ENCODE results near the gene SFMBT2.
"Not testable (repeated sequence)": the region's sequence is repeated elsewhere in the genome, so short reads cannot be mapped to it uniquely, and the experiment has no call there.

SFMBT2 gene

GRCh38 chr10:7302930-7303557 lies 107.8 kb downstream of the SFMBT2 start:
- DNase-seq (ENCODE audit: low read depth) = no peak
- TF ChIP-seq CTCF (IDR thresholded peaks at IDR 0.05; ENCODE audit: low read length, missing control alignments) = no peak
- H3K4me3 ChIP-seq (replicated peaks; ENCODE audit: low read depth, low read length) = no peak overlapping the region

GRCh38 chr10:7302392-7302906 lies 108.4 kb downstream of the SFMBT2 start:
- no peak for DNase-seq (ENCODE audit: low read depth)

GRCh38 chr10:7301006-7301778 lies 109.6 kb downstream of the SFMBT2 start:
- peak; percentile 12 for DNase-seq (ENCODE audit: low read depth)
- H3K4me3 ChIP-seq (replicated peaks; ENCODE audit: low read depth, low read length) = no peak overlapping the region
- peak; percentile 35 for TF ChIP-seq CTCF (IDR thresholded peaks at IDR 0.05; ENCODE audit: low read length, missing control alignments)

More at GRCh38 chr10:7302392-7302906, 108.4 kb downstream of the SFMBT2 start:
- no peak for TF ChIP-seq CTCF (IDR thresholded peaks at IDR 0.05; ENCODE audit: low read length, missing control alignments)
- no peak overlapping the region for H3K4me3 ChIP-seq (replicated peaks; ENCODE audit: low read depth, low read length)

- no peak for TF ChIP-seq CTCF (IDR thresholded peaks at IDR 0.05; ENCODE audit: low read length, missing control alignments)
- no peak overlapping the region for H3K4me3 ChIP-seq (replicated peaks; ENCODE audit: low read depth, low read length)
- DNase-seq (ENCODE audit: low read depth) = peak; percentile 23
These were observed 110.4 kb downstream of the SFMBT2 start for GRCh38 chr10:7300384-7300971.

- not testable (repeated sequence) for H3K4me3 ChIP-seq (replicated peaks; ENCODE audit: low read depth, low read length); DNase-seq (ENCODE audit: low read depth)
These were observed 111.1 kb downstream of the SFMBT2 start for GRCh38 chr10:7299601-7300325.

- no peak for DNase-seq (ENCODE audit: low read depth)
- no peak for TF ChIP-seq CTCF (IDR thresholded peaks at IDR 0.05; ENCODE audit: low read length, missing control alignments)
- H3K4me3 ChIP-seq (replicated peaks; ENCODE audit: low read depth, low read length) = no peak overlapping the region
These were observed 112.3 kb downstream of the SFMBT2 start for GRCh38 chr10:7298495-7298894.

GRCh38 chr10:7297094-7297493 lies 113.7 kb downstream of the SFMBT2 start:
- TF ChIP-seq CTCF (IDR thresholded peaks at IDR 0.05; ENCODE audit: low read length, missing control alignments) = no peak
- no peak for DNase-seq (ENCODE audit: low read depth)

More at GRCh38 chr10:7297094-7297493, 113.7 kb downstream of the SFMBT2 start:
- H3K4me3 ChIP-seq (replicated peaks; ENCODE audit: low read depth, low read length) = no peak overlapping the region

Data from fibroblast of pulmonary artery (primary cell).